ENCODE data around the gene NAMPT.

- TF ChIP-seq POLR2AphosphoS5 (IDR thresholded peaks at IDR 0.05; ENCODE audit: low read depth, low read length) (no peak), TAF1 (IDR thresholded peaks at IDR 0.05; ENCODE audit: low read depth, low read length) (no peak), POLR2A (IDR thresholded peaks at IDR 0.05; ENCODE audit: low read depth, low read length) (no peak), POU2F2 (IDR thresholded peaks at IDR 0.05; ENCODE audit: low read depth, low read length) (no peak), SPI1 (IDR thresholded peaks at IDR 0.05; ENCODE audit: low read depth, low read length) (peak; percentile 20; the same call in 1 of the 2 replicates)
Measured at GRCh38 chr7:106205621-106206222, 79.1 kb downstream of the NAMPT start.
